Gastrocnemius medialis (tissue), 4 donors: Measurements from ENCODE around the gene PTMS. TPM values are rescaled to one million over a fixed set of nuclear protein-coding genes. Genes with fewer than 3 reads are reported as not detected.
A peak's percentile ranks its signal among the peaks of the same experiment; 100 is the strongest.

Experiments used
- ATAC-seq, 2 donors: fragments of 150-250 bp; one replicate each; pipeline ENCODE4 v1.9.1; 2016
- DNase-seq, 2 donors: peaks; one replicate each; pipeline ENCODE4 v3.0.0-alpha.2; 2019
- H3K27ac ChIP-seq, 4 donors: fragments of 200-600 bp; sonication (generic); 1 replicate in 1 of 4; 2 replicates in 3 of 4; pipeline ENCODE4 v1.5.1; 2016 to 2018; ENCODE audit warnings: mild to moderate bottlenecking in 2 of 4, moderate library complexity in 1 of 4
- H3K27me3 ChIP-seq, 3 donors: fragments of 200-600 bp; sonication (generic) in 2 of 3; 1 replicate in 1 of 3; 2 replicates in 2 of 3; pipeline versions ENCODE4 v1.5.1 to v1.6.0; 2016 to 2019; ENCODE audit warnings: mild to moderate bottlenecking in 1 of 3, moderate library complexity in 1 of 3
- H3K36me3 ChIP-seq, 2 donors: fragments of 200-600 bp; sonication (generic) in 1 of 2; one replicate each; pipeline ENCODE4 v1.5.1; 2017 to 2018
- H3K4me1 ChIP-seq, 2 donors: fragments of 200-600 bp; sonication (generic) in 1 of 2; one replicate each; pipeline ENCODE4 v1.5.1; 2016 to 2017; ENCODE audit warnings: mild to moderate bottlenecking in 2 of 2
- H3K4me3 ChIP-seq, 4 donors: fragments of 200-600 bp; sonication (generic) in 3 of 4; 1 replicate in 1 of 4; 2 replicates in 3 of 4; pipeline ENCODE4 v1.5.1; 2016 to 2019; ENCODE audit warnings: mild to moderate bottlenecking in 2 of 4
- H3K9me3 ChIP-seq, 3 donors: fragments of 200-600 bp; sonication (generic) in 2 of 3; 1 replicate in 1 of 3; 2 replicates in 2 of 3; pipeline ENCODE4 v1.5.1; 2016 to 2019
- CTCF ChIP-seq, 5 experiments: fragments of 450-650 bp in 3 of 5; fragments of 200-600 bp in 2 of 5; sonication (generic) in 2 of 5; IDR thresholded peaks in 4 of 5; conservative IDR thresholded peaks in 1 of 5; 1 replicate in 4 of 5; 2 replicates in 1 of 5; pipeline ENCODE4 v1.5.1; 2016 to 2019; ENCODE audit warnings: antibody characterized with exemption in 5 of 5, mild to moderate bottlenecking in 3 of 5, moderate library complexity in 3 of 5
- POLR2A ChIP-seq, 2 donors: fragments of 450-650 bp; IDR thresholded peaks; one replicate each; pipeline ENCODE4 v1.6.1; 2017; ENCODE audit warnings: antibody characterized with exemption in 2 of 2, mild to moderate bottlenecking in 2 of 2, moderate library complexity in 2 of 2
- in situ Hi-C, 4 donors: fragments of 200-750 bp; cut with MboI; loops; one replicate each; pipeline versions ENCODE4 v1.15.0 to v1.8.0; 2017; ENCODE audit warnings: low sequenced_read_pairs in 4 of 4
- intact Hi-C: fragments of 100-400 bp; cut with DNase I; formaldehyde crosslinking; loops from one replicate; pipeline ENCODE4 v1.15.1; 2023; ENCODE audit warnings: low total_unique reads
- total RNA-seq, 4 donors: library from RNA; depleted of rRNA; stranded (reverse); fragments of >200 nt; gene quantifications; one replicate each; pipeline versions ENCODE4 v1.1.0 to v1.2.3, GENCODE V29; 2016

PTMS gene
- total RNA-seq, 4 donors from 2014 or later, result 15.0 to 40.4 (median 31.5) TPM

GRCh38 chr12:6753772-6754356, 12.3 kb upstream of the PTMS start:
- no peaks in the 10 kb centered on the region for H3K27me3 ChIP-seq
- DNase-seq (no peak), ATAC-seq (no peak)
- peaks cover 10 to 12% of the 10 kb centered on the region in 2 donors for H3K4me1 ChIP-seq
- peaks cover 2 to 32% of the 10 kb centered on the region in 2 donors for H3K36me3 ChIP-seq
- in situ Hi-C loops (no loop called here), intact Hi-C loops (loop anchor here (1.0 to 5.0 kb wide), 8 partner anchors 12 to 263 kb away; partner anchors contain the start of genes CDCA3, COPS7A, LPCAT3 and P3H3)
- H3K4me3 ChIP-seq, result peak overlapping the region in 1 of 4 donors; percentile 94
- H3K9me3 ChIP-seq, result no peaks in the 10 kb centered on the region
- peak overlapping the region; percentile 89 to 100 (median 98) for H3K27ac ChIP-seq
- TF ChIP-seq POLR2A (IDR thresholded peaks at IDR 0.05) (no peak), CTCF (IDR thresholded peaks at IDR 0.05 in 4 of 5, conservative IDR thresholded peaks at IDR 0.05 in 1 of 5) (peak; percentile 20 to 98 (median 97))

GRCh38 chr12:6754411-6754810, 11.8 kb upstream of the PTMS start:
- Histone ChIP-seq H3K9me3 (no peaks in the 10 kb centered on the region), H3K36me3 (peaks cover 2 to 26% of the 10 kb centered on the region in 2 donors), H3K4me1 (peaks cover 10 to 12% of the 10 kb centered on the region in 2 donors), H3K4me3 (no peak overlapping the region), H3K27me3 (no peaks in the 10 kb centered on the region), H3K27ac (peak overlapping the region in 3 of 4 donors; percentile 97 to 100 (median 99))
- intact Hi-C loops, result loop anchor here (5.0 kb wide), 2 partner anchors 73 to 263 kb away; partner anchors contain the start of genes LPCAT3 and P3H3
- in situ Hi-C loops, result no loop called here
- no peak for DNase-seq
- no peak for ATAC-seq
- TF ChIP-seq CTCF (IDR thresholded peaks at IDR 0.05 in 4 of 5, conservative IDR thresholded peaks at IDR 0.05 in 1 of 5) (no peak), POLR2A (IDR thresholded peaks at IDR 0.05) (peak in 1 of 2 donors; percentile 6)

GRCh38 chr12:6757028-6757690, 9.0 kb upstream of the PTMS start:
- no peak for ATAC-seq
- Histone ChIP-seq H3K36me3 (no peaks in the 10 kb centered on the region), H3K27ac (no peak overlapping the region), H3K4me3 (no peak overlapping the region), H3K9me3 (no peaks in the 10 kb centered on the region), H3K4me1 (peaks cover 4 to 6% of the 10 kb centered on the region in 2 donors), H3K27me3 (no peaks in the 10 kb centered on the region)
- intact Hi-C loops (no loop called here), in situ Hi-C loops (no loop called here)
- no peak for DNase-seq
- TF ChIP-seq POLR2A (IDR thresholded peaks at IDR 0.05) (no peak), CTCF (IDR thresholded peaks at IDR 0.05 in 4 of 5, conservative IDR thresholded peaks at IDR 0.05 in 1 of 5) (no peak)

GRCh38 chr12:6758506-6759095, 7.6 kb upstream of the PTMS start:
- ATAC-seq (no peak), DNase-seq (no peak)
- no peak for TF ChIP-seq POLR2A (IDR thresholded peaks at IDR 0.05)
- no peak for TF ChIP-seq CTCF (IDR thresholded peaks at IDR 0.05 in 4 of 5, conservative IDR thresholded peaks at IDR 0.05 in 1 of 5)
- in situ Hi-C loops, result no loop called here
- H3K9me3 ChIP-seq, result no peaks in the 10 kb centered on the region
- H3K4me3 ChIP-seq, result no peak overlapping the region
- intact Hi-C loops, result no loop called here
- no peak overlapping the region for H3K27ac ChIP-seq
- peaks cover 0 to 5% of the 10 kb centered on the region in 2 donors for H3K4me1 ChIP-seq
- no peaks in the 10 kb centered on the region for H3K36me3 ChIP-seq
- H3K27me3 ChIP-seq, result no peaks in the 10 kb centered on the region
